NCI-H1417 treated with DMSO at 0.1 percent for 48 hours (cell line): Measurements from ENCODE around the gene POLR3E.

ENCODE experiments used
- DNase-seq: peaks from one replicate; lab custom pipeline; 2025; lab: John Stamatoyannopoulos, UW

POLR3E gene

DNA sequence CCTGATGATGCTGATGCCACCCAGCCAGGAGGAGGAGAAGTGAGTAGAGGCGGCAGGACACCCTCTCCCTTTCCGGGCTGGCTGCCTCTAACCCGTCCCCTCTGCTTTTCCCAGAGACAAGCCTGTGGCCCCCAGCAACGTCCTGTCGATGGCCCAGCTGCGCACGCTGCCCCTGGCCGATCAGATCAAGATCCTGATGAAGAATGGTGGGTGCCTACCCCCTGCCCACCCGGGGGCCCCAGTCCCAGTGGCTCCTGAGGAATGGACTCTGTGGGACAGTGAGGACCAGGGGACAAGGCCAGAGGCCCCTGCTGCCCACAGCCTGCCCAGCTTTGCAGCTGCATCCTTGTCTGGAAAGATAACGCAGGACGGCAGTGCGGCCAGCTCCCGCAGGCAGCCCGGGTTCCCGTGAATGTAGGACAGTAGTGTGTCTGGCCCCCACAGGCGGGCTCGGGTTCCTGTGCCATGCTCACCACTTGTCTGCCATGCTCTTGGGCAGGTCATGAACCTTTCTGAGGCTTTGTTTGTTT lies 19.9 kb downstream of the POLR3E start:
- DNase-seq: no peak

DNA sequence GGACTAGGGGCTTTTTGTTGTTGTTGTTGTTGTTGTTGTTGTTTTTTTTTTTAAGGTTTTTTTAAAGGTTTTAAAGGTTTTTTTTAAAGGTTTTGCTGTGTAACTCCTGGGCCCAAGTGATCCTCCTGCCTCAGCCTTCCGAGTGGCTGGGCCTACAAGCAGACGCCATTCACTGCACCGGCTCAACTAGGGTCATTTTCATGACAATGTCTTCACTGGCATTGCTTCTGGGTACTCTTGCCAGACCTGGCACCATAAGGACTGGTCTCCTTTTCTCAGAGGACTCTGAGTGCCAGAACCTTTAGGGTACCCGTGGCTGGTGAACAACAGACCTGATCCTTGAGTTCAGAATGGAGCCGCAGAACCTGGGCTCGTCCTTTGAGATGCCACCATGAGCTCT lies 20.4 kb downstream of the POLR3E start:
- no peak for DNase-seq

DNA sequence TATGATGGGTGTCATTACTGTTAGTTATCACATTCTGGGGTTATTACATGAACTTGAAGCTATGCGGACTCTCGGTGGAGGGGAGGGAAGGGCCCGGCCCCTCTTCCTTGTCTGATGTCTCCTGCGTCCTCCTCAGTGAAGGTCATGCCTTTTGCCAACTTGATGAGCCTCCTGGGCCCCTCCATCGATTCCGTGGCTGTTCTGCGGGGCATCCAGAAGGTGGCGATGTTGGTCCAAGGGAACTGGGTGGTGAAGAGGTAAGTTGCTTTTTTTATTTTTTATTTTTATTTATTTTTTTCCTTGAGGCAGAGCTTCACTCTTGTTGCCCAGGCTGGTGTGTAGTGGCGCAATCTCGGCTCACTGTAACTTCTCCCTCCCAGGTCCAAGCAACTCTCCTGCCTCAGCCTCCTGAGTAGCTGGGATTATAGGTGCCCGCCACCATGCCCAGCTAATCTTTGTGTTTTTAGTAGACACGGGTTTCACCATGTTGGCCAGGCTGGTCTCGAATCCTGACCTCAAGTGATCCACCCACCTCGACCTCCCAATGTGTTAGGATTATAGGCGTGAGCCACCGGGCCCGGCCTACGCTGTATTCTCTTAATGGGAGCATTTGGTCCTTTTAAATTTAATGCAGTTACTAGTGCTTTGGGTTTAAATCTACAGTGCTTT lies 21.6 kb downstream of the POLR3E start:
- DNase-seq: no peak

DNA sequence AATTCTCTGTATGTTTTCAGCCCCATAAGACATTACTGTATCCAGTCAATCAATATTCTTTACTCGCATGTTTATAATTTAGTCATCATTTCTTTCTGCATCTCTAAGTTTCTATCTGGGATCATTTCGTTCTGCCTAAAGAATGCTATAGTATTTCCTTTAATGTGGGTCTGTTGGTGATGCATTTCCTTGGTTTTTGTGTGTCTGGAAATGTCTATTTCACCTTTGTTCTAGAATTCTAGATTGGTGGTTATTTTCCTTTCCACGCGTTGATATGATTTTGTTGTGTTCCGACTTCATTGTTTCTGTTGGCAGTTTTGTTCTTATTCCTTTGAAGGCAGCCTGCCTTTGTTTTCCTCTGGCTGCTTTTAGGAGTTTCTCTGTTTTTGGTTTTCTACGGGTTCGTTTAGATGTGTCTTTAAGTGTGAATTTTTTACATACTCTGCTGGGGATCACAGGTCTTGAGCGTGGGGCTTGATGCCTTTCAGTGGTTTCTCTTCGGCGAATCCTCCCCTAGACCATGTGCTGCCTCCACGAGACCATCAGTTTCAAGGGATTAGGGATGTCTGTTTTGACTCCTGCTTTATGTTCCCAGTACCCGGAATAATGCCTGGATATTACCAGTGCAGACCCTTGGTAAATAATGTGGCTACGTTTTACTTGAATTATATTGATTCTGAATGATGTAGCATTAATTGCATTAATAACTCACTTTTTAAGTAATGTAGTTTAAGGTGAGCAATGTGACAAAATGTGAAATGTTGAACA lies 23.5 kb downstream of the POLR3E start:
- no peak for DNase-seq

DNA sequence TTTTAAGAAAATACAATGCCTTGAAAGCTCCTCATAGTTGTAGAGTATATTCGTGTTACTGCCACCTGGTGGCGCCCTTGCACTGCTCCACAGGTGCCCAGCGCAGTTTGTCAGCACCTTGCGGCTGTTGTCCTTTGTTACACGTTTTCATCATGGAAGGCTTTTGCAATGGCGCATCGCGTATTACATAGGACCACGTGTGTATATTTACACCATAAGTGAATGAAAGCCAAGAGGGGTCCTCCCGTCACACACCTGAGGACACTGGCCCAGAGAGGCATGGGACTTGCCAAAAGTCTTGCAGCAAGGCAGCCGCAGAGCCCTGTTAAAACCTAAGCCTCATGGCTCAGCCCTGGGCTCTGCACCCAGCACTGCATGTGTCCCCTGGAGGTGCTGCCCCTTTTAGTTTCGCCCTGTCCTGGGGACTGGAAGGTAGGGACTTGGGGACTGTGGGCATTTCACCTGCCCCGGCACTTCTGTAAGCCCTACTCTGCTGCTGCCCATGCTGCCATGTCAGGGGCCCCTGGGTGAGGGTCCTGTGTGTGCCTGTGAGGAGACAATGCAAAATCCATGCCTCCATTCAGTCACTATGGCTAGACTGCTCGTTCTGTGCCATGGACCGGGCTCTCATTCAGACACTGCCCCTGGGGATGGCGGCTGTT lies 24.3 kb downstream of the POLR3E start:
- DNase-seq: no peak

DNA sequence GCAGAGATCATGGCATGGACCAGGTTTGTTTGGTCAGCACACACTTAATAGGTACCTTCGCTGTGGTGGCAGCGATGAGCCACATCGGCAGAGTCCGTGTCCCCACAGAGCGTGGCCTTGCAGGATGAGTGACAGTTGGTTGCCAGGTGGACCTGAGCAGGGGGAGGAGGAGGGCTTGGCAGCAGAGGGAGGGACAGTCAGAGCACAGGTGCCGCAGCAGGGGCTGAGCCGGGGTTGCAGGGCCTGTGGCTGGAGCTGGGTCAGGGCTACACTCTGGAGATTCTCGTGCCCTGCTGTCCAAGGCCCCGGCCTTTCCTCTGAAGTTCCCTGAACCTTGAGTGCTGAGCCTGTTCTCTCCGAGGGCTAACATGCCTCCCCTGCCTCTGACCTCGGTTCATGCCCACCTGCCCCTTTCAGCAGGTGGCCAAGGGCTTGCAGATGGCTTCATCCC lies 24.8 kb downstream of the POLR3E start:
- no peak for DNase-seq

DNA sequence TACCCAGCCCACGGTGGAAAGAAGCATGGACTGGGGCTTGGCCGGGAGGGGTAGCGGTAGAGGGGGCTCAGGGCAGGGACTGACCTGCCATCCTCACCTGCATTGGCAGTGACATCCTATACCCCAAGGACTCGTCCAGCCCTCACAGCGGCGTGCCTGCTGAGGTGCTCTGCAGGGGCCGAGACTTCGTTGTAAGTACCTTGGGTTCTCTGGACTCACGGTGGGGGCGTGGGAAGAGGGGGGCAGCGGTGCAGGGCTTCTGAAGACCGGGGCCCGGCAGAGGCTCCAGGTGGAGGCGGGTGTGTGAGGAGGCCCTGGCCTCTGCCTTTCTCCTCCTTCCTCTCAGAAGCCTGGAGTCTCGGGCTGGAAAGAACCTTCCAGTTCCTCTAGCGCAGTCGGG lies 25.5 kb downstream of the POLR3E start:
- DNase-seq: no peak

DNA sequence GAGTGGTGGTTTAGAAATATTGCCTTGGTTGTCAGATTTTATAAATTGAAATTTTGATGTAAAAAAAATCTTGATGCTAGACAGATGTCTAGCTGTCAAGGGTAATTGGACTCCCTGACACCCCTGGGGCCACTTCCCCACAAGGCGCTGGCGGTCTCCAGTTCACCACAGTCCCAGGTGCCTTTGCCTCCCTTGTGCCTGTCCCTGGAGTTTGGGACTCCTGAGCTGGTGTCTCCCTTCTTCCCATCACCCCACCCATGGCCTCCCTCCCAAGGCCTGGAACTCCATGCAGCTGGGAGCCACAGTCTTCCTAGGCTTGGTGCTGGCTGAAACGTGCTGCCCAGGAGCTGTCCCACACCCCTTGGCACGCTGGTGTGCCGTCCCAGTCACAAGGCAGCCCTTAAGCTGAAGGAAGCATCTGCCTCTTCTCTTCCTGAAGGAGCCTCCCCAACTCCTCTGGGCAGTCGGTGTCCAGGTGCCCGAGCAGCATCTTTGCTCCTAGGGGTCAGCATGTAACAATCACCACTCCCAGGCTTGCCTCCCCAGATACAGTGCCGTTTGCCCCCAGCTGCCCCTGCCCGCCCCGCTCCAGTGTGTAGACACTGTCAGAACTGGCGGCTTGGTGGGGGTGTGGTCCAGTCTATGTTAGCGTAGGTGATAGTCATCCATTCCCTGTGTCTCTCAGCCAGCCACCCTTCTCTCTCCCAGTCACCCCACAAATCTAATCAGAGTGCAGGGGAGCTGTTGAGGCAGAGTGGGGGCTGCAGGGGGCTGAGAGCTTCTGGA lies 26.2 kb downstream of the POLR3E start:
- no peak for DNase-seq

DNA sequence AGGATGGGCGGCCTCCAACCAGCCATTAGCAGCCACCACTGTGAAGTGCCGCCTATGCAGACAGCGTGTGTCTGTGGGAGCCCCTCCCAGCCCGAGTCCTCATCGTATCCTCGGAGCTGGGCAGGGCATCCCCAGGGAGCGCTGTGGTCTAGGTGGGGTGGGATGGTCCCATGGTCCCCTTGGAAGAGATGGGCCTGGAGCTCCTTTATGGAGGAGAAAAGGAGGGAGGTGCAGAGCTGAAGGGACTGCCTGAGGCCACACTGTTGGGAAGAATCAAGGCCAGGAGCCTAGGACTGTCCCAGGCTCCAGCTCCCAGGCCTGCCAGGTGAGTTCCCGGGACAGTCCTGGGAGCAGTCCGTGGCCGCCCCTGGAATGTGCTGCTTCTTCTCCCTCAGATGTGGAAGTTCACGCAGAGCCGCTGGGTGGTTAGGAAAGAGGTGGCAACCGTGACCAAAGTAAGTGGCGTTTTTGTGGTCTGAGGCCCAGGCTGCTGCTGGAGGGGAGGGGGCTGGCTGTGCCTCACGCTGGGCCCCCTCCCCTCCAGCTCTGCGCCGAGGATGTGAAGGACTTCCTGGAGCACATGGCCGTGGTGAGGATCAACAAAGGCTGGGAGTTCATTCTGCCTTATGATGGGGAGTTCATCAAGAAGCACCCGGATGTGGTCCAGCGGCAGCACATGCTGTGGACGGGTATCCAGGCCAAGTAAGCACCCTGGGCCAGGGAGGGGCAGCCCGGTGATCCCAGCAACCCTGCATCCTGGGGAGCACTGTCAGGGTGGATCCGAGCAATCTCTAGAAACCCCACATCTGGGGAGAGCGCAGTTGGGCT lies 27.0 kb downstream of the POLR3E start:
- DNase-seq: no peak

DNA sequence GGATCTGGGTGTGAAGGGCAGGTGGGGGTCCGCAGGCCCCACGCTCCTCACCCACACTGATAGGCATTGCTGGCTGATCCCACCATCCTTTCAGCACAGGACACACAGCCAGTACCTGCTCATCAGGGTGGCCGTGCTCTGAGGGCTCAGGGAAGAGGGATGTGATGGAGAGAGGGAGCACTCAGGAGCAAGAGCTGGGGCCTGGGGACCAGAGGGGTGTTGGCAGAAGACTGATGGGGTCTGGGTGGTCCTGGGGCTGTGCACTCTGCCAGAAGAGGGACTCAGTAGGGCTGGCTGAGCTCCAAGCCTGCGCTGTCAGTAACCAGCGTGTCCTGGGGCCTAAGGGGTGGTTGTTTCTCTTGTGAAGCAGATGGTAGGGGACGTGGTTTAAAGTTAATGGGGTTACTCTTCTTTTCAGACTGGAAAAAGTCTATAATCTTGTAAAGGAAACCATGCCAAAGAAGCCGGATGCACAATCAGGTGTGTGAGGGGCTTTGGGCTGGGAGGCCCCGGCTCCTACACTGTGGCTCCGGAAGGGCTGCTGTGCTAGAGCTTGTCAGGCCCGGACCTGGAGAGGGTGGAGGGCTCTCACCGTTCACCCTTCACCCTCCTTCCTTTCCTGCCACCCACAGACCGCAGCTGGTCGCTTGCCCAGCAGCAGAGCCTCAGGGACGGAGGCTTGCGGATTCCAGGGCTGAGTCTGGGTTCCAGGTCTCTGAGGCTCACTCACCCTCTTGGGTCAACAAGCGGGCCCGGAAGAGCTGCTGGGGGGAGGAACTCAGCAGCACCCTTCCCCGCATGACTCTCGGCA lies 27.8 kb downstream of the POLR3E start:
- no peak for DNase-seq

DNA sequence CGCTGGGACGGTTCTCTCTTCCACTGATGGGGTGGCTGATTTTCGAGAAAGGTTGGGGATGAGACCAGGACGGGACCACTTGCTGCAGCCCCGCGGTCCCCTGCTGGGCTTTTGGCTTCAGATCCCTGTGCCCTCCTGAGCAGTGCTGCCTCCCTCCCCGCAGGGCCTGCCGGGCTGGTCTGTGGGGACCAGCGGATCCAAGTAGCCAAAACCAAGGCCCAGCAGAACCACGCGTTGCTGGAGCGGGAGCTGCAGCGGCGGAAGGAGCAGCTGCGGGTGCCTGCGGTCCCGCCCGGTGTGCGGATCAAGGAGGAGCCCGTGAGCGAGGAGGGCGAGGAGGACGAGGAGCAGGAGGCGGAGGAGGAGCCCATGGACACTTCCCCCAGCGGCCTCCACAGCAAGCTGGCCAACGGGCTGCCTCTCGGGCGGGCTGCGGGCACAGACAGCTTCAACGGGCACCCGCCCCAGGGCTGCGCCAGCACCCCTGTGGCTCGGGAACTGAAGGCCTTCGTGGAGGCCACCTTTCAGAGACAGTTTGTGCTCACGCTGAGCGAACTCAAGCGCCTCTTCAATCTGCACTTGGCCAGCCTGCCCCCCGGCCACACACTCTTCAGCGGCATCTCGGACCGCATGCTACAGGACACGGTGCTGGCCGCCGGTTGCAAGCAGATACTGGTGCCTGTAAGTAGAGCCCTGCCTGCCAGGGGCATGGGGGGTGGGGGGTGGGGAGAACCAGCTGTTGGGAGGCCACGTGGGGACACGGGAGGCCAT lies 28.6 kb downstream of the POLR3E start:
- DNase-seq: no peak

DNA sequence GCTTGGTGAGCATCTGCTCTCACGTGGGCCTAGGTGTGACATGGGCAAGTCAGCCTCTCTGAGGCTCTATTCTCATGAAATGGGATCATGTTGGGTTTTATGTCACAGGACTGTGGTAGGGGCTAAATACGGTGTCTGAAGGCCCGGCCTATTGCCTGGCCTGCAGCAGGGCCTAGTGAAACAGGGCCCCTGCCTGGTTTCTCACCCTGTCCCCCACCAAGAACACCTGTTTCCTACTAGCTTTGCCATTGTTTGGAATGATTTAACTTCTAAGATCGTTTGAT lies 29.1 kb downstream of the POLR3E start:
- DNase-seq: no peak

DNA sequence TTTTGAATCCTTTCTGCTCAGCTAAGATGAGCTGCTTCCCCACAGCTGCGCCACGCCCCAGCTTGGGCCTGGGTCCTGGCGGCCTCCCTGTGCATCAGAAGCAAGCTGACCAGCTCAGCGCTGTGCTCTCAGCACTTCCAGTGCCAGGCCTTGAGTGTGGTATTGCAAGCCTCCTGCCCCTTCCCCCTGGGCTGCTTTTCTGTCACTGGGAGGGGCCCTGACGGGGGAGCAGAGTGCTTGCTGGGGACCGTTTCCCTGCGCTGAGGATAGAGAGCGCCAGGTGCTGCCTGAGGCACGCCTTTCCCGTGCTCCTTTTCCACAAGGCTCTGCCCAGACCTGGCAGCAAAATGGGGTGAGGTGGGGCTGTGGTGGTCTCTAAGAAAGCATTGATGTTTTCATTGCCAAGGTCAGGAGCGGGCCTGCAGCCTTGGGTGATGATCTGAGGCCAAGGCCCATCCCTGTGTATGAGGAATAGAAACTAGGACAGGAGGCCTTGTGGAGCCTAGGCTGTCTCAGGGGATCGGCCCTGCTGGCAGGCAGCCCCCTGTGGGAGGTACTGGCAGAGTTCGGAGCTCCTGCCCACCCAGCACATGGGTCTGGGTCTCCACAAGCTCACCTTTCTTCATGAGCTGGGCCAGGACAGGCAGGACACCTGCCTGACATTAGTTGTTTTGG lies 29.7 kb downstream of the POLR3E start:
- no peak for DNase-seq

DNA sequence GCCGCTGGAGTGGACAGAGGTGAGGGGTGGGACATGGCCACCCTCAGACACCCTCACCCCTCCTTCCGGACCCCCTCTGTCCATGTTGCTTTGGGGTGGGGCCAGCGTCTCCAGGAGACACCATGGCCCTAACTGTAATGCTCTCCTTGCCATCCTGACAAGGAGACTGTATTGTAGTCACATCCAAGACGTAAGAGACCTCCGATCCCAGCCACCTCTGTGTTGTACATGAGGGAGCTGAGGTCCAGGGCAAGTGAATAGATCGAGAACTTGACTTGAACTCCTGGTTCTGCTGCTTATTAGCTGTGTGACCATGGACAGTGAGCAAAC lies 30.2 kb downstream of the POLR3E start:
- no peak for DNase-seq

DNA sequence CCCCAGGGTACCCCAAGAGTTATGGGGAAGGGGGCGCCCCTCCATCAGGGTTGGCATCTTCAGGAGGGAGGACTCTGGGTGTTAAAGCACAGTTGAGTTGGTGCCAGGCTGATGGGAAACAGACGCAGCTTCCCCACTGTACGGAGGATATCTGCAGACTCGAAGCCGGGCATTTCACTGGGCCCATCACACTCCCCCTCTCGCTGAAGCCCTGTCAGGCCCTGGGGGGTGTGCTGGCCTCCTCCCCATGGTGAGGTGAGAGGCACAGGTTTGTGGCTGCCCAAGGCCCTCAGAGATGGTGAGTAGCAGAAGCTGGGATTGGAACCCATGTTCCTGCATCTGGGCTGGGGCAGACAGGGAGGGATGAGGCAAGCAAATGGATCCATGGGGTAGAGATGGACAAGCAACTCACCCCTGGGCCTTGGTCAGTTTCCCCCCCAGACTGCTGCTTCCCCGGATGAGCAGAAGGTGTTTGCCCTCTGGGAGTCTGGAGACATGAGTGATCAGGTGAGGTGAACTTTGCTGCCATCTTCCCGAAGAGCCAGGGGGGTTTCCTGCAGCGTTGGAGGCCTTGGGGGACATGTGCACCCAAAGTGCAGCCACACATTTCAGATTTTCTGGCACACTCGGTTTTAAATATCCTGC lies 31.0 kb downstream of the POLR3E start:
- DNase-seq: no peak

DNA sequence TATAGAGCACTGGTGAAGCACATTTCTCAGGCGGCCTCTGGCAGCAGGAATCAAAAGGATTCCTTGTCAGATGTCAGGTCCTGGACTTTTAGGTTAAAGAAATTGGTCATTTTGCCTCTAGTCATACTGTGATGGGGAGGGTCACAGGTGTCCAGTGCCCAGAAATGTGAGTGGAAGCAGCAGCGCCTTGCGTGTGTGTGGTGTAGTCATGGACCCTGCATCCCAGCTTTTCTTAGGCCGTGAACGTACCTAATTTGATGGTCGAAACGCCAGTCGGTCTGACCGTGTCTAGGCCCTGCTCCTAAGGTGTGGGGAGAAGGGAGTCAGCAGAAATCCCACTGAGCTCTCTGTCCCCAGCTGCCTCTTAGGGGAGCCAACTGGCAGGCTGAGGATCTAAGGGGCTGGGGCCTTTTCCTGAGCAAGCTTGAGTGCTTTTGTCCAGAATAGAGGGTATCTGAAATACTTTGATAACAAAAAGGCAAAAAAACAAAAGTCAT lies 32.0 kb downstream of the POLR3E start:
- DNase-seq: no peak

DNA sequence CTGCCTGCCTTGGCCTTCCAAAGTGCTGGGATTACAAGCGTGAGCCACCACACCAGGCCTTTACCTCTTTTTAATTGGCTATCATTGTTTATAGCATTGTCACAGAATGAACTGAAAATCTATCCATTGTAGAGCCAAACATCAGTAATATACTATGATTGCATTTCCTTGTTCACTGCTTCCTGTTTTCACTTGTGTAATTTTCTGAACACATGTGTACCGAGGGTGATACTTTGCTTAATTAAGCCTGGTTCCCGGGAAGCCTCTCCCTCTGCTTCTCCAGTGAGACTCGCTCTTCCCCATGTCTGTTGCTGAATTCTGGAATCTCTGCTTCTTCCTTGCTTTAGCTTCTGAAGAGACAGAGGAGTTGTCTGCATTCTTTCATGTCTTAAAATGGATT lies 33.1 kb downstream of the POLR3E start:
- no peak for DNase-seq

DNA sequence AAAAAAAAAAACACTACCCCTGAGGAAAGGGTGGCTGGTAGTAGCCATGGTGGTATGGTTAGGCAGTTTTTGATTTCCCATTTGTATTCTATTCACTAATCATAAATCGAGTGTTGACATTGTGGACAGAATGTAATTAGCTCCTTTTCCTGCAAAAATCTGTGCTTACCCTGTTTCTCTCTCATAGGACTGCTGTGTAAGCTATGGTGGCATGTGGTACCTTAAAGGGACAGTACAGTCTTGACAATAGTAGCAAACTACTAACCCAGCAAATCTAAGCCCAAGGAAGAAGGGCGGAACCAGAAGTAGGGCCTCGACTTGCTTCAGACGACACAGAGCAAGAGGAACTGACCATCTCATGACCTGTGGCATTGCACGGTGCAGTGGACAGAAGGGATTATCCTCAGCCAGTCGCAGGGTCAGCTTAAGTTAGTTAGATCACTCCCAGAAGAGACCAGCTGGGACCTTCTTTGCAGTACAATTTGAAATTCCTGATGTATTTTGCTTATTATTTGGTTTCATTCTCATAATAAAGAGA lies 36.3 kb downstream of the POLR3E start:
- no peak for DNase-seq
